ENCODE data around the gene PTPRB. TPM values are rescaled to one million over a fixed set of nuclear protein-coding genes. Genes with fewer than 3 reads are reported as not detected.
"Not testable (repeated sequence)": the region's sequence is repeated elsewhere in the genome, so short reads cannot be mapped to it uniquely, and the experiment has no call there.

PTPRB gene
- total RNA-seq, 1 donor from 2014 or later, result 29.4 TPM

GRCh38 chr12:70540996-70541395 is 96.2 kb downstream of the PTPRB start:
- DNase-seq (ENCODE audit: low spot score), result no peak

- DNase-seq (ENCODE audit: low spot score), result no peak
Observed at GRCh38 chr12:70536650-70537049, 100.6 kb downstream of the PTPRB start.

GRCh38 chr12:70535896-70536374 is 101.3 kb downstream of the PTPRB start:
- DNase-seq (ENCODE audit: low spot score), result no peak

GRCh38 chr12:70534466-70534865 is 102.8 kb downstream of the PTPRB start:
- no peak for DNase-seq (ENCODE audit: low spot score)

GRCh38 chr12:70529647-70530046 is 107.6 kb downstream of the PTPRB start:
- DNase-seq (ENCODE audit: low spot score), result no peak

GRCh38 chr12:70520847-70521246 is 116.4 kb downstream of the PTPRB start:
- DNase-seq (ENCODE audit: low spot score), result no peak

GRCh38 chr12:70513426-70513825 is 123.8 kb downstream of the PTPRB start:
- DNase-seq (ENCODE audit: low spot score), result no peak

GRCh38 chr12:70508178-70508577 is 129.1 kb downstream of the PTPRB start:
- no peak for DNase-seq (ENCODE audit: low spot score)

GRCh38 chr12:70507442-70507841 is 129.8 kb downstream of the PTPRB start:
- peak; percentile 6 for DNase-seq (ENCODE audit: low spot score)

GRCh38 chr12:70497508-70497907 is 139.7 kb downstream of the PTPRB start:
- no peak for DNase-seq (ENCODE audit: low spot score)

- DNase-seq (ENCODE audit: low spot score), result not testable (repeated sequence)
Observed at GRCh38 chr12:70492904-70493303, 144.3 kb downstream of the PTPRB start.

GRCh38 chr12:70490928-70491327 is 146.3 kb downstream of the PTPRB start:
- DNase-seq (ENCODE audit: low spot score), result not testable (repeated sequence)

GRCh38 chr12:70487440-70487839 is 149.8 kb downstream of the PTPRB start:
- DNase-seq (ENCODE audit: low spot score), result no peak

GRCh38 chr12:70486588-70486987 is 150.6 kb downstream of the PTPRB start:
- no peak for DNase-seq (ENCODE audit: low spot score)

GRCh38 chr12:70485704-70486103 is 151.5 kb downstream of the PTPRB start:
- DNase-seq (ENCODE audit: low spot score), result no peak

- no peak for DNase-seq (ENCODE audit: low spot score)
Observed at GRCh38 chr12:70484464-70484863, 152.8 kb downstream of the PTPRB start.

- no peak for DNase-seq (ENCODE audit: low spot score)
Observed at GRCh38 chr12:70482764-70483163, 154.5 kb downstream of the PTPRB start.

GRCh38 chr12:70469221-70469820 is 167.9 kb downstream of the PTPRB start:
- DNase-seq (ENCODE audit: low spot score), result no peak

- no peak for DNase-seq (ENCODE audit: low spot score)
Observed at GRCh38 chr12:70468741-70469140, 168.5 kb downstream of the PTPRB start.

GRCh38 chr12:70467918-70468733 is 169.1 kb downstream of the PTPRB start:
- no peak for DNase-seq (ENCODE audit: low spot score)

GRCh38 chr12:70467476-70467875 is 169.8 kb downstream of the PTPRB start:
- DNase-seq (ENCODE audit: low spot score), result no peak

GRCh38 chr12:70466753-70467152 is 170.5 kb downstream of the PTPRB start:
- no peak for DNase-seq (ENCODE audit: low spot score)

Measured in umbilical cord (tissue), 2 donors.